ENCODE data around the gene XXYLT1. TPM values are rescaled to one million over a fixed set of nuclear protein-coding genes. Genes with fewer than 3 reads are reported as not detected.

Gene XXYLT1
- total and polyA plus RNA-seq, 2 of the 4 experiments (the other 2 are of a cell fraction) = 14.7 to 18.1 TPM

DNA sequence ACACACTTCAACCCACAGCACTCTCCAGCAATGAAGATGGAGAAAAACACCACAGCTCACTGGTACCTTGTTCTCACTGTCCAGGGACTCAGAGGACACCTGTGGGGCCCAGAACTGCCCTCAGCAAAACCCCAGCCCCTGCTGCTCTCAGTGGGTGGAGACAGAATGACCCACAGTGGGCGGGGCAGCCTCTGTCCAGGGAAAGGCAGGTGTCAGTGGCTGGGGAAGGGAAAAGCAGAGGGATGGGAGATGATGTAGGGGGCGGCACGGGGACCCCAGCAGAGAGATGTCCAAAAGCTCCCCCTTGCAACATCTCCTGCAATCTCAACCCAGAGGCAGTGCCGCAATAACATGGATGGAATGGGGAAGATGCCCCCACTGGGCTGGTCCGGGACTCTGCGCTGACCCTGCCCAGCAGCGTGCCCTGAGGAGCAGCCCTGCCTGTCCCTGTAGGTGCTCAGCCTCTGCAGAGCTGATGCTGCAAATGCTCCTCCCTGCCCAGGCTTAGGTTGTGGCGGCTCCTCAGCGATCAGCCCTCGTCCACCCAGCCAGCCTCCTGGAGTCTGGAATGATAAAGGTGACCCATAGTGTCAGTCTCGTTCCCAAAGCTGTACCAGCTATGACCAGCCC is 193.9 kb downstream of the XXYLT1 start:
- H4K8ac ChIP-seq (ENCODE audit: low read depth in 2 of 2, low read length in 2 of 2) = no peak overlapping the region
- dilution Hi-C loops (cut with HindIII; ENCODE audit: low sequenced_read_pairs, unreplicated experiment) (no loop called here), intact Hi-C loops (cut with micrococcal nuclease) (no loop called here), in situ Hi-C loops (cut with MboI; ENCODE audit: low sequenced_read_pairs) (no loop called here)
- no peak overlapping the region for H3K27ac ChIP-seq (ENCODE audit: insufficient read depth, low read length)
- H3K9ac ChIP-seq (ENCODE audit: low read depth, low read length) = no peak overlapping the region
- no peak overlapping the region for H3K23ac ChIP-seq (ENCODE audit: low read depth, low read length)
- no peak overlapping the region for H3K4me2 ChIP-seq (ENCODE audit: low read depth, low read length)
- ChIA-PET CTCF (no interaction called here), POLR2A (ENCODE audit: unreplicated experiment) (no interaction called here)
- no peak overlapping the region for H4K5ac ChIP-seq (ENCODE audit: low read depth, low read length)
- no peaks in the 10 kb centered on the region for H3K9me3 ChIP-seq (ENCODE audit: control insufficient read depth, insufficient read depth, low read length)
- ATAC-seq (ENCODE audit: low read depth) (no peak), DNase-seq (no peak)
- no peak overlapping the region for H2BK15ac ChIP-seq (ENCODE audit: low read depth, low read length)
- H3K36me3 ChIP-seq (ENCODE audit: control insufficient read depth, insufficient read depth, low read length) = no peaks in the 10 kb centered on the region
- TF ChIP-seq RAD21 (IDR thresholded peaks at IDR 0.05; ENCODE audit: low read length) (no peak), BHLHE40 (IDR thresholded peaks at IDR 0.05; ENCODE audit: low read depth, low read length) (no peak), RFX5 (IDR thresholded peaks at IDR 0.05; ENCODE audit: low read depth, low read length) (no peak), FOS (IDR thresholded peaks at IDR 0.05; ENCODE audit: low read depth, low read length) (no peak), CHD1 (IDR thresholded peaks at IDR 0.05; ENCODE audit: low read depth, low read length) (no peak), RCOR1 (IDR thresholded peaks at IDR 0.05; ENCODE audit: insufficient replicate concordance, low read length) (no peak), POLR2A (IDR thresholded peaks at IDR 0.05; ENCODE audit: low read depth, low read length) (no peak), CEBPB (IDR thresholded peaks at IDR 0.05; ENCODE audit: low read depth, low read length) (no peak), MAZ (IDR thresholded peaks at IDR 0.05; ENCODE audit: borderline replicate concordance, low read depth, low read length) (no peak), MAFK (IDR thresholded peaks at IDR 0.05; ENCODE audit: low read depth, low read length) (no peak), SMC3 (IDR thresholded peaks at IDR 0.05; ENCODE audit: low read depth, low read length) (no peak), MXI1 (IDR thresholded peaks at IDR 0.05; ENCODE audit: borderline replicate concordance, low read depth, low read length) (no peak)
- TF ChIP-seq, protein P1, sequence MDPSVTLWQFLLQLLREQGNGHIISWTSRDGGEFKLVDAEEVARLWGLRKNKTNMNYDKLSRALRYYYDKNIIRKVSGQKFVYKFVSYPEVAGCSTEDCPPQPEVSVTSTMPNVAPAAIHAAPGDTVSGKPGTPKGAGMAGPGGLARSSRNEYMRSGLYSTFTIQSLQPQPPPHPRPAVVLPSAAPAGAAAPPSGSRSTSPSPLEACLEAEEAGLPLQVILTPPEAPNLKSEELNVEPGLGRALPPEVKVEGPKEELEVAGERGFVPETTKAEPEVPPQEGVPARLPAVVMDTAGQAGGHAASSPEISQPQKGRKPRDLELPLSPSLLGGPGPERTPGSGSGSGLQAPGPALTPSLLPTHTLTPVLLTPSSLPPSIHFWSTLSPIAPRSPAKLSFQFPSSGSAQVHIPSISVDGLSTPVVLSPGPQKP (IDR thresholded peaks at IDR 0.05; ENCODE audit: borderline replicate concordance, low read depth, low read length) = no peak
- TF ChIP-seq, protein P2, sequence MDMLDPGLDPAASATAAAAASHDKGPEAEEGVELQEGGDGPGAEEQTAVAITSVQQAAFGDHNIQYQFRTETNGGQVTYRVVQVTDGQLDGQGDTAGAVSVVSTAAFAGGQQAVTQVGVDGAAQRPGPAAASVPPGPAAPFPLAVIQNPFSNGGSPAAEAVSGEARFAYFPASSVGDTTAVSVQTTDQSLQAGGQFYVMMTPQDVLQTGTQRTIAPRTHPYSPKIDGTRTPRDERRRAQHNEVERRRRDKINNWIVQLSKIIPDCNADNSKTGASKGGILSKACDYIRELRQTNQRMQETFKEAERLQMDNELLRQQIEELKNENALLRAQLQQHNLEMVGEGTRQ (IDR thresholded peaks at IDR 0.05; ENCODE audit: low read depth, low read length) = no peak
- H3K79me1 ChIP-seq (ENCODE audit: low read depth in 1 of 2, low read length in 2 of 2) = no peaks in the 10 kb centered on the region; a peak in 1 of 4 replicates
- H2BK5ac ChIP-seq (ENCODE audit: low read depth, low read length, poor library complexity, severe bottlenecking) = no peak overlapping the region
- H3K18ac ChIP-seq (ENCODE audit: low read depth, low read length) = no peak overlapping the region
- WGBS, 2 experiments (ENCODE audit: extremely low coverage in 2 of 2, insufficient read length in 1 of 2) = 95% methylated on average over 3 of the region's 11 CpGs; no CpG with 5 or more reads in 1 of the 2 experiments
- no peak overlapping the region for H2BK120ac ChIP-seq (ENCODE audit: low read depth, low read length)
- no peak overlapping the region for H3K4ac ChIP-seq (ENCODE audit: low read depth, low read length)
- no peaks in the 10 kb centered on the region for H3K9me1 ChIP-seq (ENCODE audit: insufficient read depth, low read length)
- peaks cover 2% of the 10 kb centered on the region; the same call in 1 of the 2 replicates for H4K20me1 ChIP-seq (ENCODE audit: insufficient read depth, low read length)
- H2BK20ac ChIP-seq (ENCODE audit: low read depth, low read length) = no peak overlapping the region
- no TSS peak for BruUV-seq (replicated peaks)
- H3K56ac ChIP-seq (ENCODE audit: extremely low read depth, insufficient read depth, low read length) = no peak overlapping the region
- H2AK9ac ChIP-seq (replicated peaks; ENCODE audit: low read depth, low read length, poor library complexity) = no peak overlapping the region
- no peaks in the 10 kb centered on the region for H3K27me3 ChIP-seq (ENCODE audit: control insufficient read depth, insufficient read depth, low read length)
- H3K4me3 ChIP-seq (ENCODE audit: insufficient read depth, low read depth, low read length) = no peak overlapping the region
- no peak overlapping the region for H2AK5ac ChIP-seq (ENCODE audit: low read depth, low read length)
- H4K91ac ChIP-seq (ENCODE audit: insufficient read depth, low read depth, low read length) = no peak overlapping the region
- no peak overlapping the region for H3K14ac ChIP-seq (replicated peaks; ENCODE audit: low read depth, low read length)
- peaks cover 19% of the 10 kb centered on the region for H3K4me1 ChIP-seq (ENCODE audit: control insufficient read depth, insufficient read depth, low read length)
- no peak overlapping the region for H2AFZ ChIP-seq (replicated peaks; ENCODE audit: low read length, poor library complexity)

All from IMR-90 (cell line).